ENCODE data around the gene NXPE3.

DNA sequence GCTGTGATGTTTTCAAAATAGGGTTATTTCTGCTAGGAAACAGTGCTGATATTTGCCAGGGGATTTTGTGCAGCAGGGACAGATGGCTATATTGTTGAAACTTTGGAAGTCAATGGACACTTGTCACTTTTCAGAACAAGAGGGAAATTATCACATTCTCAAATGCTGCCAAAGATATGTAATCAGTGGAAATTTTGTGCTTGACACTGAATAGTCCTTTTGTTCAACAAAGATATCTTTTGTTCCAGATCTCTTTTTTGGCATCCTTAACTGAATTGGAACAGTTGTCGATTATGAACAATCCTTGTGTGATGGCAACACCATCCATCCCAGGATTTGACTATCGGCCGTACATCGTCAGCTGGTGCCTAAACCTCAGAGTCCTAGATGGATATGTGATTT is 46.8 kb upstream of the NXPE3 start:
- TF ChIP-seq ZNF565 (CRISPR knock-in tag; conservative IDR thresholded peaks at IDR 0.05; ENCODE audit: low read depth) = no peak
- TF ChIP-seq, protein P1, sequence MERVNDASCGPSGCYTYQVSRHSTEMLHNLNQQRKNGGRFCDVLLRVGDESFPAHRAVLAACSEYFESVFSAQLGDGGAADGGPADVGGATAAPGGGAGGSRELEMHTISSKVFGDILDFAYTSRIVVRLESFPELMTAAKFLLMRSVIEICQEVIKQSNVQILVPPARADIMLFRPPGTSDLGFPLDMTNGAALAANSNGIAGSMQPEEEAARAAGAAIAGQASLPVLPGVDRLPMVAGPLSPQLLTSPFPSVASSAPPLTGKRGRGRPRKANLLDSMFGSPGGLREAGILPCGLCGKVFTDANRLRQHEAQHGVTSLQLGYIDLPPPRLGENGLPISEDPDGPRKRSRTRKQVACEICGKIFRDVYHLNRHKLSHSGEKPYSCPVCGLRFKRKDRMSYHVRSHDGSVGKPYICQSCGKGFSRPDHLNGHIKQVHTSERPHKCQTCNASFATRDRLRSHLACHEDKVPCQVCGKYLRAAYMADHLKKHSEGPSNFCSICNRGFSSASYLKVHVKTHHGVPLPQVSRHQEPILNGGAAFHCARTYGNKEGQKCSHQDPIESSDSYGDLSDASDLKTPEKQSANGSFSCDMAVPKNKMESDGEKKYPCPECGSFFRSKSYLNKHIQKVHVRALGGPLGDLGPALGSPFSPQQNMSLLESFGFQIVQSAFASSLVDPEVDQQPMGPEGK (CRISPR knock-in tag; IDR thresholded peaks at IDR 0.05; ENCODE audit: borderline replicate concordance) = no peak
- TF ChIP-seq TCF4 (CRISPR knock-in tag; IDR thresholded peaks at IDR 0.05; ENCODE audit: borderline replicate concordance) = no peak
- no peak for TF ChIP-seq RARB (CRISPR knock-in tag; IDR thresholded peaks at IDR 0.05)
- TF ChIP-seq, protein P2, sequence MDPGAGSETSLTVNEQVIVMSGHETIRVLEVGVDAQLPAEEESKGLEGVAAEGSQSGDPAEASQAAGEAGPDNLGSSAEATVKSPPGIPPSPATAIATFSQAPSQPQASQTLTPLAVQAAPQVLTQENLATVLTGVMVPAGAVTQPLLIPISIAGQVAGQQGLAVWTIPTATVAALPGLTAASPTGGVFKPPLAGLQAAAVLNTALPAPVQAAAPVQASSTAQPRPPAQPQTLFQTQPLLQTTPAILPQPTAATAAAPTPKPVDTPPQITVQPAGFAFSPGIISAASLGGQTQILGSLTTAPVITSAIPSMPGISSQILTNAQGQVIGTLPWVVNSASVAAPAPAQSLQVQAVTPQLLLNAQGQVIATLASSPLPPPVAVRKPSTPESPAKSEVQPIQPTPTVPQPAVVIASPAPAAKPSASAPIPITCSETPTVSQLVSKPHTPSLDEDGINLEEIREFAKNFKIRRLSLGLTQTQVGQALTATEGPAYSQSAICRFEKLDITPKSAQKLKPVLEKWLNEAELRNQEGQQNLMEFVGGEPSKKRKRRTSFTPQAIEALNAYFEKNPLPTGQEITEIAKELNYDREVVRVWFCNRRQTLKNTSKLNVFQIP (CRISPR knock-in tag; IDR thresholded peaks at IDR 0.05; ENCODE audit: borderline replicate concordance, low read depth) = no peak

All from SK-N-SH treated with all-trans-retinoic acid at 6 μM for 48 hours (cell line).